Mesendoderm (in vitro differentiated cells): ENCODE results near the gene PHF14.

Experiments used
- DNase-seq: peaks from one replicate; pipeline ENCODE4 v3.0.0; 2013
- H2AK5ac ChIP-seq: 2 replicates; pipeline ENCODE4 v1.6.1; 2013; ENCODE audit warnings: low read length, inconsistent platforms
- H2BK120ac ChIP-seq: 2 replicates; pipeline ENCODE4 v1.6.1; 2013; ENCODE audit warnings: low read depth, mild to moderate bottlenecking, low read length, moderate library complexity, mixed read lengths
- H2BK15ac ChIP-seq: replicated peaks from 2 replicates; pipeline ENCODE4 v1.6.1; 2013; ENCODE audit warnings: low read depth, mild to moderate bottlenecking, moderate library complexity
- H2BK5ac ChIP-seq: 2 replicates; pipeline ENCODE4 v1.6.1; 2013; ENCODE audit warnings: low read length, inconsistent platforms
- H3K18ac ChIP-seq: 2 replicates; pipeline ENCODE4 v1.6.1; 2013; ENCODE audit warnings: mild to moderate bottlenecking, low read length, mixed read lengths
- H3K23ac ChIP-seq: one replicate; pipeline ENCODE4 v1.6.1; 2013; ENCODE audit warnings: low read length
- H3K27ac ChIP-seq: 2 replicates; pipeline ENCODE4 v1.5.1; 2013; ENCODE audit warnings: low read depth, mild to moderate bottlenecking, inconsistent platforms, low read length, moderate library complexity
- H3K27me3 ChIP-seq: 2 replicates; pipeline ENCODE4 v1.6.1; 2013; ENCODE audit warnings: low read length, control low read depth, mild to moderate bottlenecking, inconsistent platforms; ENCODE audit not compliant: insufficient read depth, poor library complexity
- H3K36me3 ChIP-seq: 2 replicates; pipeline ENCODE4 v1.6.1; 2013; ENCODE audit warnings: low read length, inconsistent platforms; ENCODE audit not compliant: control insufficient read depth, insufficient read depth
- H3K4ac ChIP-seq: one replicate; pipeline ENCODE4 v1.6.1; 2013; ENCODE audit warnings: low read depth, mild to moderate bottlenecking, low read length, moderate library complexity
- H3K4me1 ChIP-seq: 2 replicates; pipeline ENCODE4 v1.6.1; 2013; ENCODE audit warnings: low read depth, low read length, inconsistent platforms; ENCODE audit not compliant: control insufficient read depth
- H3K4me2 ChIP-seq: 2 replicates; pipeline ENCODE4 v1.6.1; 2013; ENCODE audit warnings: low read length
- H3K4me3 ChIP-seq: 2 replicates; pipeline ENCODE4 v1.5.1; 2013; ENCODE audit warnings: mild to moderate bottlenecking, low read length
- H3K56ac ChIP-seq: one replicate; pipeline ENCODE4 v1.6.1; 2013; ENCODE audit warnings: low read length
- H3K79me1 ChIP-seq: 2 replicates; pipeline ENCODE4 v1.6.1; 2013; ENCODE audit warnings: low read length, inconsistent platforms
- H3K79me2 ChIP-seq: 2 replicates; pipeline ENCODE4 v1.6.1; 2013; ENCODE audit warnings: mild to moderate bottlenecking, low read length; ENCODE audit not compliant: control insufficient read depth, insufficient read depth
- H3K9ac ChIP-seq: 2 replicates; pipeline ENCODE4 v1.6.1; 2013; ENCODE audit warnings: low read length, inconsistent platforms
- H4K5ac ChIP-seq: one replicate; pipeline ENCODE4 v1.6.1; 2013; ENCODE audit warnings: low read length
- H4K8ac ChIP-seq: one replicate; pipeline ENCODE4 v1.6.1; 2013; ENCODE audit warnings: low read depth, mild to moderate bottlenecking, control low read depth, low read length, moderate library complexity
- WGBS: extraction: QIAGEN DNeasy Blood & Tissue Kit; methylation state at CpG from one replicate; pipeline ENCODE4 v1.1.7; 2013; ENCODE audit warnings: low lambda C conversion rate, missing lambda C conversion rate; ENCODE audit not compliant: insufficient coverage; ENCODE audit errors: extremely low coverage; 5-methylcytosine and 5-hydroxymethylcytosine counted together

Gene PHF14

GRCh38 chr7:11181590-11181989, 207.9 kb downstream of the PHF14 start:
- no peak overlapping the region for H3K56ac ChIP-seq
- no peak overlapping the region for H3K4me2 ChIP-seq
- no peak for DNase-seq
- H3K23ac ChIP-seq, result no peak overlapping the region
- no peak overlapping the region for H4K8ac ChIP-seq
- no peak overlapping the region for H2BK120ac ChIP-seq
- H3K4me3 ChIP-seq, result no peak overlapping the region
- H3K4ac ChIP-seq, result no peak overlapping the region
- H3K27me3 ChIP-seq, result no peaks in the 10 kb centered on the region
- H4K5ac ChIP-seq, result no peak overlapping the region
- no peaks in the 10 kb centered on the region for H3K79me2 ChIP-seq
- no peak overlapping the region for H3K18ac ChIP-seq
- no peaks in the 10 kb centered on the region for H3K36me3 ChIP-seq
- H3K9ac ChIP-seq, result no peak overlapping the region
- no peak overlapping the region for H2BK5ac ChIP-seq
- H3K79me1 ChIP-seq, result no peaks in the 10 kb centered on the region
- no peaks in the 10 kb centered on the region for H3K4me1 ChIP-seq
- no peak overlapping the region for H2BK15ac ChIP-seq
- no peak overlapping the region for H2AK5ac ChIP-seq
- WGBS, result no CpG with 5 or more reads among the region's 10 CpGs
- H3K27ac ChIP-seq, result no peak overlapping the region

GRCh38 chr7:11182736-11183135, 209.1 kb downstream of the PHF14 start:
- Histone ChIP-seq H3K4me3 (no peak overlapping the region), H3K4me2 (no peak overlapping the region), H3K27ac (no peak overlapping the region), H3K79me1 (no peaks in the 10 kb centered on the region), H3K27me3 (no peaks in the 10 kb centered on the region), H3K9ac (no peak overlapping the region), H2BK15ac (no peak overlapping the region), H3K4ac (no peak overlapping the region), H3K4me1 (no peaks in the 10 kb centered on the region), H2AK5ac (no peak overlapping the region), H4K8ac (no peak overlapping the region), H3K36me3 (no peaks in the 10 kb centered on the region), H3K56ac (no peak overlapping the region), H3K18ac (no peak overlapping the region), H4K5ac (no peak overlapping the region), H3K79me2 (no peaks in the 10 kb centered on the region), H3K23ac (no peak overlapping the region), H2BK5ac (no peak overlapping the region), H2BK120ac (no peak overlapping the region)
- no peak for DNase-seq
- WGBS, result no CpG with 5 or more reads among the region's 1 CpG

- Histone ChIP-seq H3K4ac (no peak overlapping the region), H3K27ac (no peak overlapping the region), H4K5ac (no peak overlapping the region), H3K4me1 (no peaks in the 10 kb centered on the region), H2BK5ac (no peak overlapping the region), H3K79me1 (no peaks in the 10 kb centered on the region), H3K4me3 (no peak overlapping the region), H3K79me2 (no peaks in the 10 kb centered on the region), H4K8ac (no peak overlapping the region), H3K23ac (no peak overlapping the region), H3K56ac (no peak overlapping the region), H2BK15ac (no peak overlapping the region), H3K9ac (no peak overlapping the region), H3K27me3 (no peaks in the 10 kb centered on the region), H2AK5ac (no peak overlapping the region), H2BK120ac (no peak overlapping the region), H3K36me3 (no peaks in the 10 kb centered on the region), H3K4me2 (no peak overlapping the region), H3K18ac (no peak overlapping the region)
- no CpG with 5 or more reads among the region's 4 CpGs for WGBS
- DNase-seq, result peak; percentile 91
These were observed 211.6 kb downstream of the PHF14 start for GRCh38 chr7:11185179-11185815.

- H2BK5ac ChIP-seq, result no peak overlapping the region
- WGBS, result no CpG with 5 or more reads among the region's 8 CpGs
These were observed 215.0 kb downstream of the PHF14 start for GRCh38 chr7:11188529-11189310.

GRCh38 chr7:11191081-11191480, 217.4 kb downstream of the PHF14 start:
- Histone ChIP-seq H4K8ac (no peak overlapping the region), H3K4ac (no peak overlapping the region), H3K27ac (no peak overlapping the region)

More at GRCh38 chr7:11188529-11189310, 215.0 kb downstream of the PHF14 start:
- no peak for DNase-seq
- no peak overlapping the region for H4K8ac ChIP-seq
- H3K4ac ChIP-seq, result no peak overlapping the region
- no peak overlapping the region for H3K18ac ChIP-seq
- H4K5ac ChIP-seq, result no peak overlapping the region
- no peak overlapping the region for H3K23ac ChIP-seq
- no peak overlapping the region for H3K9ac ChIP-seq
- no peaks in the 10 kb centered on the region for H3K79me2 ChIP-seq
- no peak overlapping the region for H2AK5ac ChIP-seq
- H3K56ac ChIP-seq, result no peak overlapping the region
- no peak overlapping the region for H2BK15ac ChIP-seq
- H3K4me2 ChIP-seq, result no peak overlapping the region
- no peaks in the 10 kb centered on the region for H3K27me3 ChIP-seq
- H3K36me3 ChIP-seq, result no peaks in the 10 kb centered on the region
- no peaks in the 10 kb centered on the region for H3K4me1 ChIP-seq
- no peak overlapping the region for H2BK120ac ChIP-seq
- H3K4me3 ChIP-seq, result no peak overlapping the region
- no peaks in the 10 kb centered on the region for H3K79me1 ChIP-seq
- H3K27ac ChIP-seq, result no peak overlapping the region

More at GRCh38 chr7:11191081-11191480, 217.4 kb downstream of the PHF14 start:
- Histone ChIP-seq H3K56ac (no peak overlapping the region), H3K79me1 (no peaks in the 10 kb centered on the region), H3K79me2 (no peaks in the 10 kb centered on the region), H3K9ac (no peak overlapping the region), H4K5ac (no peak overlapping the region), H3K23ac (no peak overlapping the region), H3K4me2 (no peak overlapping the region), H2BK15ac (no peak overlapping the region), H2AK5ac (no peak overlapping the region), H3K4me1 (no peaks in the 10 kb centered on the region), H3K4me3 (no peak overlapping the region), H2BK120ac (no peak overlapping the region), H3K27me3 (no peaks in the 10 kb centered on the region), H2BK5ac (no peak overlapping the region), H3K36me3 (no peaks in the 10 kb centered on the region), H3K18ac (no peak overlapping the region)
- DNase-seq, result peak; percentile 35
- WGBS, result no CpG with 5 or more reads among the region's 3 CpGs
